ENCODE measurements around the gene KIF3A.

DNA sequence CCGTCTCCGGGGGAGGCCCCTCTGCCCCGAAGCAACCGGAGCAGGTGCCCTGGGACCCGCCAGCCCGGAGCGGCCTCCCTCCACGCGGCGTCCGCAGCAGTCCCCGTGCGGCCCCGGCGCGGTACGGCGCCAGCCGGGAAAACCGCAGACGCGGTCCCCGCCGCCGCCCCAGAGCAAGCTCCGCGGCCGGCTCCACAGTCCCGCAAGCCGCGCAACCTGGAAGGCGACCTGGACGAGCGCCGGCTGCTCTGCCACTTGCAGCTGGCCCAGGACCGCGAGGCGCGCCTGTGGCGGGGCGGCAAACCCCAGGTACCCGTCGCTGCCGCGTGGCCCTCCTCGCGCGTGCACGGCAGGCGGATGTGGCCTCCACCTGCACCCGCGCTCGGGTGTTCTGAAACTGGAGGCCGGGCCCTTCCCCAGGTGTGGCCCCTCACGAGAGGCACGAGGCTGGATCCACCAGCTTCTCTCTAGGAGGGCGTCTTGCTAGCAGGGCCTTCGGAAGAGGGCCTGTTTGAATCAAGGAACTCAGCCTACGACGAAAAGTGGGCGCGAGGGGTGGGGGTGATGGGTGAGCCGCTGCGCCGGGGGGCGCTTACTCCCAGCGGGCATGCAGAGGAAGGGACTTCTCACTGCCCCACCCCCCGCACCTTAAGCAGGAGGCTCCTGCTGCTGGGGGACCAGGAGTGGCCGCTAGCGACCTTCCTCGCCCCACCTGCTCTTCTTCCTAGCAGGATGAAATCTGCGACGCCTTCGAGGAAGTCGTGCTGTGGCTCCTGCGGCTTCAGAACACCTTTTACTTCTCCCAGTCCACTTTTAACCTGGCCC, 10.5 kb upstream of the KIF3A start:
- TF ChIP-seq, protein P1, sequence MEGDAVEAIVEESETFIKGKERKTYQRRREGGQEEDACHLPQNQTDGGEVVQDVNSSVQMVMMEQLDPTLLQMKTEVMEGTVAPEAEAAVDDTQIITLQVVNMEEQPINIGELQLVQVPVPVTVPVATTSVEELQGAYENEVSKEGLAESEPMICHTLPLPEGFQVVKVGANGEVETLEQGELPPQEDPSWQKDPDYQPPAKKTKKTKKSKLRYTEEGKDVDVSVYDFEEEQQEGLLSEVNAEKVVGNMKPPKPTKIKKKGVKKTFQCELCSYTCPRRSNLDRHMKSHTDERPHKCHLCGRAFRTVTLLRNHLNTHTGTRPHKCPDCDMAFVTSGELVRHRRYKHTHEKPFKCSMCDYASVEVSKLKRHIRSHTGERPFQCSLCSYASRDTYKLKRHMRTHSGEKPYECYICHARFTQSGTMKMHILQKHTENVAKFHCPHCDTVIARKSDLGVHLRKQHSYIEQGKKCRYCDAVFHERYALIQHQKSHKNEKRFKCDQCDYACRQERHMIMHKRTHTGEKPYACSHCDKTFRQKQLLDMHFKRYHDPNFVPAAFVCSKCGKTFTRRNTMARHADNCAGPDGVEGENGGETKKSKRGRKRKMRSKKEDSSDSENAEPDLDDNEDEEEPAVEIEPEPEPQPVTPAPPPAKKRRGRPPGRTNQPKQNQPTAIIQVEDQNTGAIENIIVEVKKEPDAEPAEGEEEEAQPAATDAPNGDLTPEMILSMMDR (conservative IDR thresholded peaks at IDR 0.05) = no peak
- no peak for TF ChIP-seq ZFX (IDR thresholded peaks at IDR 0.05)
